GM23338 (cell line): ENCODE measurements around the gene SCN9A. TPM values are rescaled to one million over a fixed set of nuclear protein-coding genes. Genes with fewer than 3 reads are reported as not detected.

Source experiments
- ETS1 ChIP-seq: IDR thresholded peaks from 2 replicates; pipeline ENCODE4 v1.6.1; 2016; ENCODE audit warnings: antibody characterized with exemption
- EZH2 ChIP-seq: fragments of 200-600 bp; sonication (generic); IDR thresholded peaks from one replicate; pipeline ENCODE4 v1.8.0; 2017; ENCODE audit warnings: antibody characterized with exemption, mild to moderate bottlenecking, low read depth; ENCODE audit not compliant: unreplicated experiment
- EZH2phosphoT487 ChIP-seq: fragments of 200-600 bp; sonication (generic); IDR thresholded peaks from one replicate; pipeline ENCODE4 v1.8.1; 2018; ENCODE audit warnings: antibody characterized with exemption; ENCODE audit not compliant: unreplicated experiment
- JUNB ChIP-seq: IDR thresholded peaks from one replicate; pipeline ENCODE4 v1.6.1; 2016; ENCODE audit warnings: antibody characterized with exemption; ENCODE audit not compliant: unreplicated experiment
- NANOG ChIP-seq: IDR thresholded peaks from 2 replicates; pipeline ENCODE4 v1.6.1; 2016; ENCODE audit warnings: antibody characterized with exemption, borderline replicate concordance
- POLR2AphosphoS5 ChIP-seq: IDR thresholded peaks from 2 replicates; pipeline ENCODE4 v1.6.1; 2016; ENCODE audit warnings: antibody characterized with exemption, low read depth
- REST ChIP-seq: IDR thresholded peaks from one replicate; pipeline ENCODE4 v1.6.1; 2018; ENCODE audit warnings: antibody characterized with exemption; ENCODE audit not compliant: unreplicated experiment
- ZNF331 ChIP-seq: fragments of 250-450 bp; sonication (Bioruptor Pico); IDR thresholded peaks from 2 replicates; pipeline ENCODE4 v1.5.0; 2020; ENCODE audit warnings: low read depth, mild to moderate bottlenecking, moderate library complexity
- polyA plus RNA-seq: library from polyadenylated mRNA; unstranded; fragments of >200 nt; fragmentation: Nextera tagmentation; extraction: Ambion mirVana; gene quantifications from 2 replicates; pipeline ENCODE4 v1.2.1, GENCODE V29; 2016
- total RNA-seq: library from RNA; depleted of rRNA; stranded (reverse); fragments of >200 nt; shearing (Covaris generic); gene quantifications from 2 replicates; pipeline ENCODE4 v1.2.3, GENCODE V29; 2014
- TF ChIP-seq, protein P1 (sequence below): fragments of 250-450 bp; sonication (Bioruptor Pico); IDR thresholded peaks from 2 replicates; pipeline ENCODE4 v1.5.0; 2020; ENCODE audit warnings: mild to moderate bottlenecking, moderate library complexity

SCN9A gene
- total and polyA plus RNA-seq, 2 experiments from 2014 or later = 8.8 to 9.5 TPM

DNA sequence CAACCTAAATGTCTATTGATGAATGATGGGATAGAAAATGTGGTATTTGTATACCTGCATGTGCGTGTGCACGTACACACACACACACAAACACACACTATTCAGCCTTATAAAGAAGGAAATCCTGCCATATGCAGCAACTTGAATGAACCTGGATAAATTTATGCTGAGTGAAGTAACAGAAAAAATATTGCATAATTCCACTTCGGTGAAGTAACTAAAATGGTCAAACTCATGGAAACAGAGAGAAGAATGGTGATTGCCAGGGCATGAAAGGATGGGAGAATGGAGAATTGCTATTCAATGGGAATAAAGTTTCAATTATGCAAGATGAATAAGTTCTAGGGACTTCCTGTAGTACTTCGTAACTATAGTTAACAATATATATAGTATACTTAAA lies 152.4 kb downstream of the SCN9A start (continued):
- TF ChIP-seq, protein P1, sequence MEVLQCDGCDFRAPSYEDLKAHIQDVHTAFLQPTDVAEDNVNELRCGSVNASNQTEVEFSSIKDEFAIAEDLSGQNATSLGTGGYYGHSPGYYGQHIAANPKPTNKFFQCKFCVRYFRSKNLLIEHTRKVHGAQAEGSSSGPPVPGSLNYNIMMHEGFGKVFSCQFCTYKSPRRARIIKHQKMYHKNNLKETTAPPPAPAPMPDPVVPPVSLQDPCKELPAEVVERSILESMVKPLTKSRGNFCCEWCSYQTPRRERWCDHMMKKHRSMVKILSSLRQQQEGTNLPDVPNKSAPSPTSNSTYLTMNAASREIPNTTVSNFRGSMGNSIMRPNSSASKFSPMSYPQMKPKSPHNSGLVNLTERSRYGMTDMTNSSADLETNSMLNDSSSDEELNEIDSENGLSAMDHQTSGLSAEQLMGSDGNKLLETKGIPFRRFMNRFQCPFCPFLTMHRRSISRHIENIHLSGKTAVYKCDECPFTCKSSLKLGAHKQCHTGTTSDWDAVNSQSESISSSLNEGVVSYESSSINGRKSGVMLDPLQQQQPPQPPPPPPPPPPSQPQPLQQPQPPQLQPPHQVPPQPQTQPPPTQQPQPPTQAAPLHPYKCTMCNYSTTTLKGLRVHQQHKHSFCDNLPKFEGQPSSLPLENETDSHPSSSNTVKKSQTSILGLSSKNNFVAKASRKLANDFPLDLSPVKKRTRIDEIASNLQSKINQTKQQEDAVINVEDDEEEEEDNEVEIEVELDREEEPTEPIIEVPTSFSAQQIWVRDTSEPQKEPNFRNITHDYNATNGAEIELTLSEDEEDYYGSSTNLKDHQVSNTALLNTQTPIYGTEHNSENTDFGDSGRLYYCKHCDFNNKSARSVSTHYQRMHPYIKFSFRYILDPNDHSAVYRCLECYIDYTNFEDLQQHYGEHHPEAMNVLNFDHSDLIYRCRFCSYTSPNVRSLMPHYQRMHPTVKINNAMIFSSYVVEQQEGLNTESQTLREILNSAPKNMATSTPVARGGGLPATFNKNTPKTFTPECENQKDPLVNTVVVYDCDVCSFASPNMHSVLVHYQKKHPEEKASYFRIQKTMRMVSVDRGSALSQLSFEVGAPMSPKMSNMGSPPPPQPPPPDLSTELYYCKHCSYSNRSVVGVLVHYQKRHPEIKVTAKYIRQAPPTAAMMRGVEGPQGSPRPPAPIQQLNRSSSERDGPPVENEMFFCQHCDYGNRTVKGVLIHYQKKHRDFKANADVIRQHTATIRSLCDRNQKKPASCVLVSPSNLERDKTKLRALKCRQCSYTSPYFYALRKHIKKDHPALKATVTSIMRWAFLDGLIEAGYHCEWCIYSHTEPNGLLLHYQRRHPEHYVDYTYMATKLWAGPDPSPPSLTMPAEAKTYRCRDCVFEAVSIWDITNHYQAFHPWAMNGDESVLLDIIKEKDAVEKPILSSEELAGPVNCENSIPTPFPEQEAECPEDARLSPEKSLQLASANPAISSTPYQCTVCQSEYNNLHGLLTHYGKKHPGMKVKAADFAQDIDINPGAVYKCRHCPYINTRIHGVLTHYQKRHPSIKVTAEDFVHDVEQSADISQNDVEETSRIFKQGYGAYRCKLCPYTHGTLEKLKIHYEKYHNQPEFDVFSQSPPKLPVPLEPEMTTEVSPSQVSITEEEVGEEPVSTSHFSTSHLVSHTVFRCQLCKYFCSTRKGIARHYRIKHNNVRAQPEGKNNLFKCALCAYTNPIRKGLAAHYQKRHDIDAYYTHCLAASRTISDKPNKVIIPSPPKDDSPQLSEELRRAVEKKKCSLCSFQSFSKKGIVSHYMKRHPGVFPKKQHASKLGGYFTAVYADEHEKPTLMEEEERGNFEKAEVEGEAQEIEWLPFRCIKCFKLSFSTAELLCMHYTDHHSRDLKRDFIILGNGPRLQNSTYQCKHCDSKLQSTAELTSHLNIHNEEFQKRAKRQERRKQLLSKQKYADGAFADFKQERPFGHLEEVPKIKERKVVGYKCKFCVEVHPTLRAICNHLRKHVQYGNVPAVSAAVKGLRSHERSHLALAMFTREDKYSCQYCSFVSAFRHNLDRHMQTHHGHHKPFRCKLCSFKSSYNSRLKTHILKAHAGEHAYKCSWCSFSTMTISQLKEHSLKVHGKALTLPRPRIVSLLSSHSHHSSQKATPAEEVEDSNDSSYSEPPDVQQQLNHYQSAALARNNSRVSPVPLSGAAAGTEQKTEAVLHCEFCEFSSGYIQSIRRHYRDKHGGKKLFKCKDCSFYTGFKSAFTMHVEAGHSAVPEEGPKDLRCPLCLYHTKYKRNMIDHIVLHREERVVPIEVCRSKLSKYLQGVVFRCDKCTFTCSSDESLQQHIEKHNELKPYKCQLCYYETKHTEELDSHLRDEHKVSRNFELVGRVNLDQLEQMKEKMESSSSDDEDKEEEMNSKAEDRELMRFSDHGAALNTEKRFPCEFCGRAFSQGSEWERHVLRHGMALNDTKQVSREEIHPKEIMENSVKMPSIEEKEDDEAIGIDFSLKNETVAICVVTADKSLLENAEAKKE (CRISPR knock-in tag) = no peak
- TF ChIP-seq EZH2phosphoT487 (no peak), POLR2AphosphoS5 (no peak), JUNB (no peak), REST (no peak), ZNF331 (no peak), EZH2 (no peak), NANOG (no peak), ETS1 (no peak)
